ENCODE measurements around the gene SERPINA5.

SERPINA5 gene

GRCh38 chr14:94623856-94624499, 42.8 kb downstream of the SERPINA5 start:
- Histone ChIP-seq H3K9me3 (ENCODE audit: control insufficient read depth, insufficient read depth, low read depth, low read length) (no peaks in the 10 kb centered on the region), H3K4me3 (ENCODE audit: low read depth, low read length) (no peak overlapping the region), H3K4me1 (ENCODE audit: control insufficient read depth, insufficient read depth, low read length) (no peaks in the 10 kb centered on the region), H3K27ac (ENCODE audit: extremely low read depth, low read depth, low read length) (no peak overlapping the region), H3K36me3 (ENCODE audit: control insufficient read depth in 2 of 2, insufficient read depth in 1 of 2, low read length in 2 of 2) (no peaks in the 10 kb centered on the region)
- POLR2A ChIA-PET = no interaction called here
- CTCF ChIA-PET = interaction anchor here (0.6 kb wide), 1 partner anchor 31 kb away, joined by 3 read pairs; no protein-coding TSS in a partner anchor
- no peak for TF ChIP-seq ZNF391 (tag by site-specific recombination; IDR thresholded peaks at IDR 0.05; ENCODE audit: borderline replicate concordance, low read depth)
- no peak for TF ChIP-seq ZNF169 (tag by site-specific recombination; IDR thresholded peaks at IDR 0.05)
- no peak for TF ChIP-seq ZNF529 (tag by site-specific recombination; IDR thresholded peaks at IDR 0.05; ENCODE audit: insufficient replicate concordance)
- no peak for TF ChIP-seq ZNF423 (tag by site-specific recombination; IDR thresholded peaks at IDR 0.05)
- TF ChIP-seq ZBTB44 (tag by site-specific recombination; IDR thresholded peaks at IDR 0.05) = no peak
- TF ChIP-seq ZFP37 (tag by site-specific recombination; IDR thresholded peaks at IDR 0.05) = no peak
- TF ChIP-seq ZNF510 (tag by site-specific recombination; IDR thresholded peaks at IDR 0.05; ENCODE audit: insufficient replicate concordance) = no peak
- no peak for TF ChIP-seq ATF2 (tag by site-specific recombination; IDR thresholded peaks at IDR 0.05; ENCODE audit: low read depth)
- no peak for TF ChIP-seq ZFHX2 (tag by site-specific recombination; conservative IDR thresholded peaks at IDR 0.05)
- TF ChIP-seq GLI4 (tag by site-specific recombination; IDR thresholded peaks at IDR 0.05) = no peak
- TF ChIP-seq ZNF658 (tag by site-specific recombination; IDR thresholded peaks at IDR 0.05) = no peak
- no peak for TF ChIP-seq ZNF645 (tag by site-specific recombination; IDR thresholded peaks at IDR 0.05)
- TF ChIP-seq ZNF623 (tag by site-specific recombination; IDR thresholded peaks at IDR 0.05) = no peak
- no peak for TF ChIP-seq ZNF677 (tag by site-specific recombination; IDR thresholded peaks at IDR 0.05)
- no peak for TF ChIP-seq ZBTB1 (tag by site-specific recombination; IDR thresholded peaks at IDR 0.05)

- ChIA-PET POLR2A (no interaction called here), CTCF (no interaction called here)
- Histone ChIP-seq H3K27ac (ENCODE audit: extremely low read depth, low read depth, low read length) (no peak overlapping the region), H3K4me1 (ENCODE audit: control insufficient read depth, insufficient read depth, low read length) (no peaks in the 10 kb centered on the region), H3K9me3 (ENCODE audit: control insufficient read depth, insufficient read depth, low read depth, low read length) (no peaks in the 10 kb centered on the region), H3K36me3 (ENCODE audit: control insufficient read depth in 2 of 2, insufficient read depth in 1 of 2, low read length in 2 of 2) (no peaks in the 10 kb centered on the region), H3K4me3 (ENCODE audit: low read depth, low read length) (no peak overlapping the region)
- no peak for TF ChIP-seq SCRT1 (tag by site-specific recombination; IDR thresholded peaks at IDR 0.05; ENCODE audit: borderline replicate concordance)
- no peak for TF ChIP-seq ZNF623 (tag by site-specific recombination; IDR thresholded peaks at IDR 0.05)
- no peak for TF ChIP-seq ZNF174 (tag by site-specific recombination; IDR thresholded peaks at IDR 0.05)
- TF ChIP-seq ZNF112 (tag by site-specific recombination; IDR thresholded peaks at IDR 0.05) = no peak
- no peak for TF ChIP-seq ZBTB8A (tag by site-specific recombination; IDR thresholded peaks at IDR 0.05)
- TF ChIP-seq ZNF555 (tag by site-specific recombination; conservative IDR thresholded peaks at IDR 0.05) = no peak
- TF ChIP-seq ZNF423 (tag by site-specific recombination; IDR thresholded peaks at IDR 0.05) = no peak
- TF ChIP-seq ZNF610 (tag by site-specific recombination; IDR thresholded peaks at IDR 0.05; ENCODE audit: borderline replicate concordance) = no peak
- no peak for TF ChIP-seq ZNF350 (tag by site-specific recombination; IDR thresholded peaks at IDR 0.05)
- no peak for TF ChIP-seq SCRT2 (tag by site-specific recombination; IDR thresholded peaks at IDR 0.05)
- no peak for TF ChIP-seq ZNF560 (tag by site-specific recombination; IDR thresholded peaks at IDR 0.05; ENCODE audit: borderline replicate concordance)
- TF ChIP-seq PRDM1 (tag by site-specific recombination; IDR thresholded peaks at IDR 0.05) = no peak
- no peak for TF ChIP-seq ZNF311 (tag by site-specific recombination; IDR thresholded peaks at IDR 0.05; ENCODE audit: borderline replicate concordance)
- no peak for TF ChIP-seq ZNF132 (tag by site-specific recombination; IDR thresholded peaks at IDR 0.05; ENCODE audit: borderline replicate concordance)
- no peak for TF ChIP-seq ZFP41 (tag by site-specific recombination; IDR thresholded peaks at IDR 0.05; ENCODE audit: borderline replicate concordance)
Measured at GRCh38 chr14:94624537-94625352, 43.5 kb downstream of the SERPINA5 start.

Data from HEK293 (cell line).